ENCODE measurements around the gene MOK. TPM values are rescaled to one million over a fixed set of nuclear protein-coding genes. Genes with fewer than 3 reads are reported as not detected.

Gene MOK
- total RNA-seq, 1 experiment from 2014 or later: 2.0 TPM

- Mint-ChIP-seq H3K4me3 (no peak overlapping the region), H3K27ac (0 out of 2 replicates have a peak overlapping the region, but pooled peaks have one; percentile 43), H3K9me3 (no peaks in the 10 kb centered on the region), H3K36me3 (peaks cover 13% of the 10 kb centered on the region; the same call in 1 of the 2 replicates), H3K4me1 (peaks cover 7% of the 10 kb centered on the region), H3K27me3 (ENCODE audit: low read depth) (no peaks in the 10 kb centered on the region)
- ChIA-PET POLR2A (no interaction called here), CTCF (interaction anchor here (1.9 kb wide), 1 partner anchor 10 kb away, joined by 4 read pairs; no protein-coding TSS in a partner anchor)
- no peak for ATAC-seq
- DNase-seq (ENCODE audit: low spot score): no peak
- TF ChIP-seq PREB (CRISPR knock-in tag; IDR thresholded peaks at IDR 0.05; ENCODE audit: borderline replicate concordance): no peak
- TF ChIP-seq GRHL2 (CRISPR knock-in tag; IDR thresholded peaks at IDR 0.05; ENCODE audit: insufficient replicate concordance, severe bottlenecking): no peak
- TF ChIP-seq, protein P1, sequence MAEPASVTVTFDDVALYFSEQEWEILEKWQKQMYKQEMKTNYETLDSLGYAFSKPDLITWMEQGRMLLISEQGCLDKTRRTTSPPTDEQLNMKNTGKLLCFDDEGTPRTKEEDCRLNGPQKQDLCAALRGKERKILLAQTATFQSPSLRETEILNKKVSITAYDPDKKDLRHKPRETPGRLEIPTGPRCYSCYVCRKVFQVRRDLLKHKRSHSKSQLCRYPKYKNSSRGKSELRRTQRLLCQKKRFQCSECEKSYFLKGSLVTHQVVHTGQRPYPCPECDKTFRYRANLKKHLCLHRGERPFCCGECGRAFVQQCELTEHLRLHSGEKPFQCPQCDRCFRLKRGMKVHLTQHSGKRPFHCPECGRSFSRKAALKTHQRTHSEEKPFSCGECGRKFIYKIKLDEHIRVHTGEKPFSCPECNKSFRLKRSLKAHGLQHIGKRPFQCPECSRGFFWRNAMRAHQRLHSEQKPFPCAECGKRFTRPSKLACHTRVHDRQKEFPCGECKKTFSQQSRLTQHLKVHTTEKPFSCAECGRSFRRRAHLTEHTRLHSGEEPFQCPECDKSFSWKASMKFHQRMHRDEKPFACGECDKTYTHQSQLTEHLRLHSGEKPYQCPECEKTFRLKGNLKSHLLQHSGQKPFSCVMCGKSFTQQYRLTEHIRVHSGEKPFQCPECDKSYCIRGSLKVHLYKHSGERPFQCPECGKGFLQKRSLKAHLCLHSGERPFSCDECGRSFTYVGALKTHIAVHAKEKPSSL (CRISPR knock-in tag; conservative IDR thresholded peaks at IDR 0.05): no peak
- TF ChIP-seq FOXP1 (CRISPR knock-in tag; IDR thresholded peaks at IDR 0.05; ENCODE audit: borderline replicate concordance): no peak
- TF ChIP-seq TEAD4 (CRISPR knock-in tag; IDR thresholded peaks at IDR 0.05): no peak
- no peak for TF ChIP-seq ATF2 (CRISPR knock-in tag; IDR thresholded peaks at IDR 0.05; ENCODE audit: borderline replicate concordance, low read depth)
- TF ChIP-seq, protein P2, sequence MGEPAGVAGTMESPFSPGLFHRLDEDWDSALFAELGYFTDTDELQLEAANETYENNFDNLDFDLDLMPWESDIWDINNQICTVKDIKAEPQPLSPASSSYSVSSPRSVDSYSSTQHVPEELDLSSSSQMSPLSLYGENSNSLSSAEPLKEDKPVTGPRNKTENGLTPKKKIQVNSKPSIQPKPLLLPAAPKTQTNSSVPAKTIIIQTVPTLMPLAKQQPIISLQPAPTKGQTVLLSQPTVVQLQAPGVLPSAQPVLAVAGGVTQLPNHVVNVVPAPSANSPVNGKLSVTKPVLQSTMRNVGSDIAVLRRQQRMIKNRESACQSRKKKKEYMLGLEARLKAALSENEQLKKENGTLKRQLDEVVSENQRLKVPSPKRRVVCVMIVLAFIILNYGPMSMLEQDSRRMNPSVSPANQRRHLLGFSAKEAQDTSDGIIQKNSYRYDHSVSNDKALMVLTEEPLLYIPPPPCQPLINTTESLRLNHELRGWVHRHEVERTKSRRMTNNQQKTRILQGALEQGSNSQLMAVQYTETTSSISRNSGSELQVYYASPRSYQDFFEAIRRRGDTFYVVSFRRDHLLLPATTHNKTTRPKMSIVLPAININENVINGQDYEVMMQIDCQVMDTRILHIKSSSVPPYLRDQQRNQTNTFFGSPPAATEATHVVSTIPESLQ (CRISPR knock-in tag; IDR thresholded peaks at IDR 0.05): no peak
- TF ChIP-seq, protein P3, sequence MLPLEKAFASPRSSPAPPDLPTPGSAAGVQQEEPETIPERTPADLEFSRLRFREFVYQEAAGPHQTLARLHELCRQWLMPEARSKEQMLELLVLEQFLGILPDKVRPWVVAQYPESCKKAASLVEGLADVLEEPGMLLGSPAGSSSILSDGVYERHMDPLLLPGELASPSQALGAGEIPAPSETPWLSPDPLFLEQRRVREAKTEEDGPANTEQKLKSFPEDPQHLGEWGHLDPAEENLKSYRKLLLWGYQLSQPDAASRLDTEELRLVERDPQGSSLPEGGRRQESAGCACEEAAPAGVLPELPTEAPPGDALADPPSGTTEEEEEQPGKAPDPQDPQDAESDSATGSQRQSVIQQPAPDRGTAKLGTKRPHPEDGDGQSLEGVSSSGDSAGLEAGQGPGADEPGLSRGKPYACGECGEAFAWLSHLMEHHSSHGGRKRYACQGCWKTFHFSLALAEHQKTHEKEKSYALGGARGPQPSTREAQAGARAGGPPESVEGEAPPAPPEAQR (CRISPR knock-in tag; IDR thresholded peaks at IDR 0.05): no peak
- TF ChIP-seq NFATC4 (CRISPR knock-in tag; IDR thresholded peaks at IDR 0.05): no peak
- TF ChIP-seq NFYB (CRISPR knock-in tag; conservative IDR thresholded peaks at IDR 0.05; ENCODE audit: low read depth): no peak
- TF ChIP-seq, protein P4, sequence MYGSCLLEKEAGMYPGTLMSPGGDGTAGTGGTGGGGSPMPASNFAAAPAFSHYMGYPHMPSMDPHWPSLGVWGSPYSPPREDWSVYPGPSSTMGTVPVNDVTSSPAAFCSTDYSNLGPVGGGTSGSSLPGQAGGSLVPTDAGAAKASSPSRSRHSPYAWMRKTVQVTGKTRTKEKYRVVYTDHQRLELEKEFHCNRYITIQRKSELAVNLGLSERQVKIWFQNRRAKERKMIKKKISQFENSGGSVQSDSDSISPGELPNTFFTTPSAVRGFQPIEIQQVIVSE (CRISPR knock-in tag; IDR thresholded peaks at IDR 0.05; ENCODE audit: borderline replicate concordance): no peak
- no peak for TF ChIP-seq RELA (CRISPR knock-in tag; IDR thresholded peaks at IDR 0.05; ENCODE audit: borderline replicate concordance)
- TF ChIP-seq ESRRA (CRISPR knock-in tag; IDR thresholded peaks at IDR 0.05; ENCODE audit: borderline replicate concordance): no peak
- no peak for TF ChIP-seq TP53 (CRISPR knock-in tag; IDR thresholded peaks at IDR 0.05)
- TF ChIP-seq, protein P5, sequence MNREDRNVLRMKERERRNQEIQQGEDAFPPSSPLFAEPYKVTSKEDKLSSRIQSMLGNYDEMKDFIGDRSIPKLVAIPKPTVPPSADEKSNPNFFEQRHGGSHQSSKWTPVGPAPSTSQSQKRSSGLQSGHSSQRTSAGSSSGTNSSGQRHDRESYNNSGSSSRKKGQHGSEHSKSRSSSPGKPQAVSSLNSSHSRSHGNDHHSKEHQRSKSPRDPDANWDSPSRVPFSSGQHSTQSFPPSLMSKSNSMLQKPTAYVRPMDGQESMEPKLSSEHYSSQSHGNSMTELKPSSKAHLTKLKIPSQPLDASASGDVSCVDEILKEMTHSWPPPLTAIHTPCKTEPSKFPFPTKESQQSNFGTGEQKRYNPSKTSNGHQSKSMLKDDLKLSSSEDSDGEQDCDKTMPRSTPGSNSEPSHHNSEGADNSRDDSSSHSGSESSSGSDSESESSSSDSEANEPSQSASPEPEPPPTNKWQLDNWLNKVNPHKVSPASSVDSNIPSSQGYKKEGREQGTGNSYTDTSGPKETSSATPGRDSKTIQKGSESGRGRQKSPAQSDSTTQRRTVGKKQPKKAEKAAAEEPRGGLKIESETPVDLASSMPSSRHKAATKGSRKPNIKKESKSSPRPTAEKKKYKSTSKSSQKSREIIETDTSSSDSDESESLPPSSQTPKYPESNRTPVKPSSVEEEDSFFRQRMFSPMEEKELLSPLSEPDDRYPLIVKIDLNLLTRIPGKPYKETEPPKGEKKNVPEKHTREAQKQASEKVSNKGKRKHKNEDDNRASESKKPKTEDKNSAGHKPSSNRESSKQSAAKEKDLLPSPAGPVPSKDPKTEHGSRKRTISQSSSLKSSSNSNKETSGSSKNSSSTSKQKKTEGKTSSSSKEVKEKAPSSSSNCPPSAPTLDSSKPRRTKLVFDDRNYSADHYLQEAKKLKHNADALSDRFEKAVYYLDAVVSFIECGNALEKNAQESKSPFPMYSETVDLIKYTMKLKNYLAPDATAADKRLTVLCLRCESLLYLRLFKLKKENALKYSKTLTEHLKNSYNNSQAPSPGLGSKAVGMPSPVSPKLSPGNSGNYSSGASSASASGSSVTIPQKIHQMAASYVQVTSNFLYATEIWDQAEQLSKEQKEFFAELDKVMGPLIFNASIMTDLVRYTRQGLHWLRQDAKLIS (CRISPR knock-in tag; IDR thresholded peaks at IDR 0.05; ENCODE audit: borderline replicate concordance): no peak
- no peak for TF ChIP-seq GTF2I (CRISPR knock-in tag; conservative IDR thresholded peaks at IDR 0.05)
- TF ChIP-seq ZNF396 (CRISPR knock-in tag; IDR thresholded peaks at IDR 0.05; ENCODE audit: borderline replicate concordance): no peak
- no peak for TF ChIP-seq PRDM15 (CRISPR knock-in tag; IDR thresholded peaks at IDR 0.05)
Measured at GRCh38 chr14:102205560-102205959, 99.4 kb downstream of the MOK start.

Measured in WTC11 (cell line).